HTR-8/SVneo (cell line): ENCODE measurements around the gene GFER.
"Not testable (repeated sequence)": the region's sequence is repeated elsewhere in the genome, so short reads cannot be mapped to it uniquely, and the experiment has no call there.

ENCODE experiments used
- DNase-seq: peaks from one replicate; pipeline ENCODE4 v3.0.0; 2011; ENCODE audit warnings: low spot score, mixed read lengths; ENCODE audit not compliant: insufficient read length
- FAIRE-seq: peaks from 2 replicates; lab custom pipeline; 2011; peaks lifted over from hg19 to GRCh38; lab: Jason Lieb, UNC

The GFER gene

DNA sequence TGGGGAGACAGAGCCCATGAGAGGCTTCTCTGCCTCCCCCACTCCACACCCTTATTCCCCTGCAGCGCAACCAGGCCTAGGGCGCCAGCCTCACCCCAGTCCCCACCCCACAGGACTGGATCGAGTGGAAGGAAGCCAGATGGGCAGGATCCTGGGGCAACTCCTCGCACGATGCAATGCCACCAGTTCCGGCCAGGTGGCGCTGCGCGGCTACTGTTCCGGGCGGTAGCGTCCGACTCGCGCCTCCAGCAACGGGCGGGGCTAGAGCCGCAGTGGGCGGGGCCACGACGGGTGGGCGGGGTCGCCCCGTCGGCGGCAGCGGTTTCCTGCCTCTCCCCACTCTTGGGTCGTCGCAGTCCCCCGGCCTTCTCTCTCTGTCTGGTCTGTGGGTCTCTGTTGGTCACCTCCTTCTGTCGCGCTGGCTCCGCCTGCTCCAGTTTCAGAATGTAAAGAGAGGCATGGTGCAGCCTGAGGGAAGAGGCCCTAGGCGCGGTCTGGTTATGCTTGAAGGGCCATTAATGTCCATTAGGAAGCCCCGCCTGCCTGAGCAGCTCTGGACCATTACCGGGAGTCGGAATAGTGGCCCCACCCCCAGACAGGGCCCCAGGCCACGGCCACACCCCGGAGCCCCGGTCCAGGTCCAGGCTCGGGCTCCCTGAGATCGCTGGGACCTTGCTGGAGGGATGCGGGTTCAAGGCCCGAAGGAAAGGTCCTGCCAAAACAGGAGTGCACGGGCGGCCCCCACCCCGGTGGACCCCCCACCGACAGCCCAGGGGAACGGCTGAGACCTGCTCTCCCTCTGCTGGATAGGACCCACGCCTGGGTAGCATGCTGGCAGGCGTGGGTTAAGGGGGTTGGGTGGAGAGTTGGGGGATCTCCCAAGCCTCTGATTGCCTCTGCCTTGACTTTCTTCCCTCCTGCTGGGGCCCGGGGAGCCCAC is 39.4 kb downstream of the GFER start:
- DNase-seq (peak; percentile 92), FAIRE-seq (peak; percentile 95)

GRCh38 chr16:2024032-2024420 is 40.0 kb downstream of the GFER start:
- FAIRE-seq: no peak
- no peak for DNase-seq

GRCh38 chr16:2025251-2025650 is 41.3 kb downstream of the GFER start:
- FAIRE-seq: no peak

DNA sequence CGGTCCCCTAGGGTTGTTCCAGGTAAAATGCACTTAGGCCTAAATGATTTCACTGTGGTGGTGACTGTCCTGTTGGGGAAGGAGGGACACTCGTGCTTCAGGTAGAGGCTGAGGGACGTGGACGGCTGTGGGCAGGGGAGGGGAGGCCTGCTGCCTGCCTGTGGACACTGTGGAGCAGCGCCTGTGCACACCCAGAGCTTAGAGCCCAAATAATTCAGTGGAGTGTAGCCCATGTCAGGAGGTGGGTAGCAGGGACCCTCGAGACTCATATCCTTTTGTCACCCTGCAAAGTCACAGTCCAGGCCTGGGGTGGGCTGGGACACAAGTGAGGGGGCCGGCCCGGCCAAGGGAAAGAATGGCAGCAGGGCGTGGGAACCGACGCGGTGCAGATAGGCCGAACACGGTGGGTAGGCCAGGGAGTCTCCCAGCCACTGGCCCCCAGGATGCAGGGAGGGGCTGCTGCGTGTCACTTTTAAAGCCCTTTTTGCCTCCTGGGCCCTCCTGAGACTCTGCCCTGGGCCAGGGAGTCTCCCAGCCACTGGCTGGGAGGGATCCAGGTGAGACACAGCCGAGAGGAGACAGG is 42.0 kb downstream of the GFER start:
- no peak for FAIRE-seq
- DNase-seq: no peak

More at GRCh38 chr16:2025251-2025650, 41.3 kb downstream of the GFER start:
- DNase-seq: no peak

- FAIRE-seq: no peak
- no peak for DNase-seq
Observed at GRCh38 chr16:2026461-2027023, 42.5 kb downstream of the GFER start, which contains the start of gene NHERF2. NHERF2 (plus strand) TSS chr16:2026902; CDS start chr16:2027006, 104 bp downstream.

DNA sequence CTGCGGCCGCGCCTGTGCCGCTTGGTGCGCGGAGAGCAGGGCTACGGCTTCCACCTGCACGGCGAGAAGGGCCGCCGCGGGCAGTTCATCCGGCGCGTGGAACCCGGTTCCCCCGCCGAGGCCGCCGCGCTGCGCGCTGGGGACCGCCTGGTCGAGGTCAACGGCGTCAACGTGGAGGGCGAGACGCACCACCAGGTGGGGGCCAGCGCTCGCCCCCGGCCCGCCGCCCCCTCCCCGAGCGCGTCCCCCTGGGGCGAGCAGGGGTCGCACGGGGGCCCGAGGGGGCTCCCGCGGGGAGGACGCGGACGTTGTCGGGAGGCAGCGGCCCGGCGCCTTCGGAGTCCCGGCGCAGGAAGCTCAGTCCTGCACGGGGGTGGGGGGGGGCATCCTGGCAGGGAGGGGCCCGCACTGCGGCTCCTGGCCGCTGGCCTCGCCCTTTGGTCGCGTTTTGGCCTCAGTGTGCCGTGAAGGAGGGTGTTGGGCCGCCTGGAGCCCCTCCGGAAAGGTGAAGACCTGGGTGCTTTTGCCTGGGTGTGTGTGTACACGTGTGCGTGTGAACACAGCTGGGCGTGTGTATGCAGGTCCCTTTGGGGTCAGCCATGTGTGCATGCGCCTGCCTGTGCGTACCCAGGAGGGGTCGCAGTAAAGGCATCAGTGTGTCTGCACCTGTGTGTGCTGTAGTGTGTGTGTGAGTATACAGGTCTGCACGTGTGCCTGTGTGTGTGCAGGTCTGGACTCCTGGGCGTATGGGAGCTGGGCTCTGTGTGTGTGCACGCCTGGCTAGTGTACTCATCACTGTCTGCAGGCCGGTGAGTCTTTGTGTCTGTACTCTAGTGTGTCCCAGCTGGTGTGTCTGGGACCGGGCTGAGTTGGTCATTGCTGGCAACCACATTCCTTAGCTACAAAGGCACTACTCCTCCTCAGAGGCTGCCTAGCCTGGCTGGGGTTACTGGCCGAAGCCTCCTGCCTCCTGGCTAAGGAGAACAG is 43.3 kb downstream of the GFER start:
- peak; percentile 94 for FAIRE-seq
- no peak for DNase-seq

DNA sequence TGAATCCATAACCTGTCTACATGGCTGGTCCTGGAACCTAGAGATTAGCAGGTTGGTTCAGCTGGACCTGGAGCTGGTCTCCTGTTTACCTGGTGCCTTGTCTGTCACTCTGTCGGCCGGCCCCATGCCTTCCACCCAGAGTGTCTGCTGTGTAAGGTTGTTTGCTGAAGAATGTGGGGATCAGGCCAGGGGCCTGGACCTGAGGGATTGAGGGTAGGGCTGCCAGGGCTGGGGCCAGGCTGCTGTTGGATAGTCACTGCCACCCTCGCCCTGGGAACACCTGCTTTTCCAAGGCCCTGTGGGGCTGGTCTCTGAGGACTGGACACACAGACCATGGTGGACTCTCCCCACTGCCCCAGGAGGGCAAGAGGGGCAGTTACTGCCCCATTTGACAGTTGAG is 44.2 kb downstream of the GFER start:
- no peak for DNase-seq
- FAIRE-seq: no peak

DNA sequence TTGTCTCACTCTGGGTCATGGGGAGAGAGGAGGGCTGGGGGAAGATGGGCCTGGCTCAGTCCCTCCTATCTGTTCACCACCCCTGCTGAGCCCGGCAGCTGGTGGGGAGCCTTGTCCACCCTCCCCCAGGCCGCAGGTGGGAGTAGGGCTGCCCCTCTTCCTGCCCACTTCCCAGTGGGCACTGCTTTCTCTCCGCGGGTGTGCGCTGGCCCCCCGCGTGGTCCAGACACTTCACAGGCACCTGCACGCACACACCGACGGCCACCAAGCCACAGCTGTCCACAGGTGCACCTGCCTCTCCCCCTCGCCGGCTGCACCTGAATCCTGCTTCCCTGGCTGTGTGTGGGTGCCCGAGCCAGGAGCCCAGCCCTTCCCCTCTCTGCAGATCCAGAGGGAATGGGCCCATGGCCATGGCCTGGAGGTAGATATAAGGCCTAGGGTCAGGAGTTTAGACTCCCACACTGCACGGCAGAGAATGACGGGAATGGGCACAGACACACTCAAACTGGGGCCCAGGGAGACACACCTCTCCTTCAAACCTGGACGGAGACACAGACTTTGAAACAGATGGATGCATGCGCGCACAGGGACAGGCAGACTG is 44.7 kb downstream of the GFER start:
- DNase-seq (no peak), FAIRE-seq (no peak)

DNA sequence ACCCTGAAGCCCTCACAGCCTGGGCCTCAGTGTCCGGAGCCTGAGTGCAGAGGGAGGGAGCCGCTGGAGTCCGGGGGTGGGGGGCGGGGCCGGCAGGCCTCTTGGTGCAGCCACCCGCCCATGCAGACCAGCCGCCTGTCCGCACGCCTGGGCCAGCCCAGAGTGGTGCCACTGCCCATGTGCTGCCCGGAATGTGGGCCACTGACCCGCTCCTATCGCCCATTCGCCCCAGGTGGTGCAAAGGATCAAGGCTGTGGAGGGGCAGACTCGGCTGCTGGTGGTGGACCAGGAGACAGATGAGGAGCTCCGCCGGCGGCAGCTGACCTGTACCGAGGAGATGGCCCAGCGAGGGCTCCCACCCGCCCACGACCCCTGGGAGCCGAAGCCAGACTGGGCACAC is 45.4 kb downstream of the GFER start:
- no peak for DNase-seq
- FAIRE-seq: no peak

- DNase-seq (no peak), FAIRE-seq (no peak)
Observed at GRCh38 chr16:2030036-2030435, 46.0 kb downstream of the GFER start.

DNA sequence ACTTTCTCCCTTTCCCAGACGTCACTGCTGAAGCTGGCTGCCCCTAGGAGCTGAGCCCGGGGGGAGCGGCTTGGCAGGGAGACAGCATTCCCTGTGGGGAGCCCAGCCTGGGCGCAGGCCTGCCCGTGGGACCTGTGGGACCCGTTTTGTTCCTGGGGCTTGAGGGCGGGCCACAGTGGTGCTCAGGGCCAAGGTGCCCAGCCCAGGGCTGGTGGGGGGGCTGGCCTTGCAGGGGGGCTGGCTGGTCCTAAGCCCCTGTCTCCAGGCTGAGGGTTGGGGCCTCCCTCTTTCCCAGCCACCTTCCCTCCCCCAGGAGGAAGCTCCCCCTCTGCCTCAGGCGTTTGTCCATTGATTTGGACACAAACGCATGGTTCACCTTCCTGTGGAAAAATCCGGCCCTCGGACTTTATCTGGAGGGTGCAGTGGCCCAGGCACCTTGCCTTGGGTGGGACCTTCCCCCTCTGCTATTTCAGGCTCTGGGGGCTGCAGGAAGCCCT is 47.1 kb downstream of the GFER start:
- DNase-seq: no peak
- no peak for FAIRE-seq

DNA sequence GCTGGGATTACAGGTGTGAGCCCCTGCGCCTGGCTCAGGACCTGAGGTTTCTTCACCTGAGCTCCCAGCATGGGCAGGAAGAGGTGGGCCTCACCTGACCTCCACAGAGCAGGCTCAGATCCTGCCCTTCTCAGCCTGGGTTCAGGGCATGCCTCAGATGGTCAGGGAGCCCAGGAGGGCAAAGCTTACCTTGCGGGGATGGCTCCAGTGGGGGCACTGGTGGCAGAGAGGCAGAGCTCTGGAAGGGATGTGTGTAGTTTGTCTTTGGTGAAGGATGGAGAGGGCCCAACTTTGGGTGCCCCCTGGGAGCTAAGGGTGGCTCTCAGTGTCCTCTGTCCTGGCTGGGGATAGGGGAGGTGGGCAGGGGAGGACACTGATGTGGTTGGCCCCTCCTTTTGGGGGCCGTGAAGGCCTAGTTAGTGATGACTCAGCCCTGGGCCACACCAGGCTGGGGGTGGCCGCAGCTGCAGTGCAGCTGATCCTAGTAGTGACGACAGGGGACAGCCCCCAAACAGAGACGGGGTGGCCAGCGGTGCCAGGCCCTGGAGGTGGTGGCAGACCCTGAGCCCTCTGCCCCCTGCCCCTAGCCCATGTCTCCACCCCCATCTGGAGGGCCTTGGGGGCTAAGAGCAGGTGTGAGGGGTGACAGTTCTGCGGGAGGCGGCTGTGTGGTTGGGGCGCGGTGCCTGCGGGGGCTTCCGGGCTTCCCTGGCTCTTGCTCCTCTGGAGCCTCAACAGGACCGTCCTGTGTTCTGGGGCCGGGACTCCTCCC is 48.5 kb downstream of the GFER start:
- DNase-seq (no peak), FAIRE-seq (peak; percentile 70)

GRCh38 chr16:2033057-2033908 is 49.3 kb downstream of the GFER start:
- DNase-seq: peak; percentile 61

GRCh38 chr16:2033909-2034695 is 50.1 kb downstream of the GFER start:
- peak; percentile 33 for FAIRE-seq
- DNase-seq: not testable (repeated sequence)

More at GRCh38 chr16:2033057-2033908, 49.3 kb downstream of the GFER start:
- peak; percentile 59 for FAIRE-seq

- FAIRE-seq (peak; percentile 79), DNase-seq (no peak)
Observed at GRCh38 chr16:2034696-2035430, 50.9 kb downstream of the GFER start.
